ENCODE data around the gene ABCD3. TPM values are rescaled to one million over a fixed set of nuclear protein-coding genes. Genes with fewer than 3 reads are reported as not detected.

Gene ABCD3
- total RNA-seq, 1 donor from 2014 or later, result 25.7 TPM

GRCh38 chr1:94540440-94541245 lies 122.5 kb downstream of the ABCD3 start:
- Mint-ChIP-seq H3K27me3 (ENCODE audit: insufficient read depth) (peaks cover 81% of the 10 kb centered on the region), H3K27ac (no peak overlapping the region), H3K36me3 (ENCODE audit: low read depth) (no peaks in the 10 kb centered on the region), H3K4me3 (peak overlapping the region; percentile 79), H3K4me1 (ENCODE audit: low read depth) (peaks cover 20% of the 10 kb centered on the region), H3K9me3 (no peaks in the 10 kb centered on the region)
- DNase-seq (ENCODE audit: low spot score), result no peak
- intact Hi-C loops (cut with micrococcal nuclease), result loop anchor here (10.0 kb wide), 3 partner anchors 306 to 694 kb away; partner anchors contain the start of genes ALG14, ARHGAP29 and RWDD3

- intact Hi-C loops (cut with micrococcal nuclease), result loop anchor here (1.0 to 10.0 kb wide), 5 partner anchors 61 to 693 kb away; partner anchors contain the start of genes ABCD3, ALG14, ARHGAP29 and RWDD3
- H3K36me3 Mint-ChIP-seq (ENCODE audit: low read depth), result no peaks in the 10 kb centered on the region
These were observed 123.3 kb downstream of the ABCD3 start, which contains the start of gene F3 for GRCh38 chr1:94541246-94542087. Gene F3 (minus strand): TSS chr1:94541759. CDS start chr1:94541636, 123 bp downstream.

GRCh38 chr1:94542088-94542870 lies 124.1 kb downstream of the ABCD3 start:
- H3K27me3 Mint-ChIP-seq (ENCODE audit: insufficient read depth), result peaks cover 78% of the 10 kb centered on the region
- DNase-seq (ENCODE audit: low spot score), result no peak
- H3K27ac Mint-ChIP-seq, result peak overlapping the region; percentile 33
- no peaks in the 10 kb centered on the region for H3K9me3 Mint-ChIP-seq
- no peaks in the 10 kb centered on the region for H3K36me3 Mint-ChIP-seq (ENCODE audit: low read depth)
- intact Hi-C loops (cut with micrococcal nuclease), result loop anchor here (1.0 to 10.0 kb wide), 5 partner anchors 61 to 693 kb away; partner anchors contain the start of genes ABCD3, ALG14, ARHGAP29 and RWDD3
- H3K4me3 Mint-ChIP-seq, result peak overlapping the region; percentile 86
- peaks cover 20% of the 10 kb centered on the region for H3K4me1 Mint-ChIP-seq (ENCODE audit: low read depth)

More at GRCh38 chr1:94541246-94542087, 123.3 kb downstream of the ABCD3 start, which contains the start of gene F3:
- Mint-ChIP-seq H3K27ac (peak within 1 kb of the TSS; percentile 33), H3K9me3 (no peaks in the 10 kb centered on the region), H3K4me1 (ENCODE audit: low read depth) (peaks cover 20% of the 10 kb centered on the region), H3K27me3 (ENCODE audit: insufficient read depth) (peaks cover 79% of the 10 kb centered on the region), H3K4me3 (peak within 1 kb of the TSS; percentile 86)
- DNase-seq (ENCODE audit: low spot score), result peak; percentile 68

- Mint-ChIP-seq H3K9me3 (no peaks in the 10 kb centered on the region), H3K36me3 (ENCODE audit: low read depth) (no peaks in the 10 kb centered on the region), H3K27ac (no peak overlapping the region), H3K27me3 (ENCODE audit: insufficient read depth) (peaks cover 75% of the 10 kb centered on the region), H3K4me1 (ENCODE audit: low read depth) (peaks cover 20% of the 10 kb centered on the region), H3K4me3 (peak overlapping the region; percentile 40)
- intact Hi-C loops (cut with micrococcal nuclease), result loop anchor here (2.0 to 10.0 kb wide), 4 partner anchors 60 to 692 kb away; partner anchors contain the start of genes ALG14, ARHGAP29 and RWDD3
- DNase-seq (ENCODE audit: low spot score), result no peak
These were observed 124.8 kb downstream of the ABCD3 start for GRCh38 chr1:94543001-94543400.

DNA sequence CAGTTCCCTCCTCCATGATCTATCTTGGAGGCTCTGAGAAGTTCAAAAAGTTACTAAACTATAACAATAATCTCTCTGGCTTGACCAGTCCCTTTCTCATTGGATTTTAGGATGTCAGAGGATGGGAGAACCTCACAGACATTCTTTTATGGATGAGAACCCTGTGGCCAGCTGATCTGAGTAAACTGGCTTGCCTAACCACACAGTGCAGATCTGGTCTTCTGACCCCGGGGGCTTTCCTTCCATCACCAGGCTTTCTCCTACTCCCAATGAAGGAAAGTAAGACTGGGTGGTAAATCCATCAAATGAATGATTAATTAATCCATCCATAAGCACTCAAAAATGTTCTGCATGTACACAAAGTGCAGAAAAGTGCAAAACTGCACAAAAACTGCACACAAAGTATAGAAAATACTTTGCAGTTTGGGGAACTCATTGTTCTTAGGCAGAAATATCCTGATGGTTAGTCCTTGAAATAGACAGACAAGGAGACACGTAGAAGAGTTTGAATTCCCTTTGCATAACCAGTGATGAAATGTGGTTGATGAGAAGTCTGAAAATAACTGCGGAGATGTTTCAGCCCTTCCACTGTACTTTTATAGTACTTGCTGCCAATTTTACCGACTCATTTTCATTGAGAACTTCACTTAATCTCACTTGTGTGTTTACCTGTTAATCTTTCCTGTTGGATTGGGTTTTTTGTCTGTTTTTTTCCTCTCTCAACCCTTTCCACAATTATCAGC lies 125.9 kb downstream of the ABCD3 start:
- Mint-ChIP-seq H3K4me1 (ENCODE audit: low read depth) (peaks cover 20% of the 10 kb centered on the region), H3K27me3 (ENCODE audit: insufficient read depth) (peaks cover 68% of the 10 kb centered on the region), H3K4me3 (no peak overlapping the region), H3K27ac (no peak overlapping the region), H3K9me3 (no peaks in the 10 kb centered on the region), H3K36me3 (ENCODE audit: low read depth) (no peaks in the 10 kb centered on the region)
- no peak for DNase-seq (ENCODE audit: low spot score)
- intact Hi-C loops (cut with micrococcal nuclease), result loop anchor here (2.0 to 10.0 kb wide), 4 partner anchors 59 to 691 kb away; partner anchors contain the start of genes ALG14, ARHGAP29 and RWDD3

GRCh38 chr1:94544706-94545490 lies 126.7 kb downstream of the ABCD3 start:
- Mint-ChIP-seq H3K4me1 (ENCODE audit: low read depth) (peaks cover 20% of the 10 kb centered on the region), H3K27ac (no peak overlapping the region), H3K9me3 (no peaks in the 10 kb centered on the region), H3K27me3 (ENCODE audit: insufficient read depth) (peaks cover 61% of the 10 kb centered on the region), H3K36me3 (ENCODE audit: low read depth) (no peaks in the 10 kb centered on the region), H3K4me3 (no peak overlapping the region)
- DNase-seq (ENCODE audit: low spot score), result no peak
- intact Hi-C loops (cut with micrococcal nuclease), result loop anchor here (10.0 kb wide), 3 partner anchors 310 to 690 kb away; partner anchors contain the start of genes ALG14, ARHGAP29 and RWDD3

GRCh38 chr1:94549706-94550105 lies 131.5 kb downstream of the ABCD3 start:
- Mint-ChIP-seq H3K27ac (no peak overlapping the region), H3K4me1 (ENCODE audit: low read depth) (no peaks in the 10 kb centered on the region), H3K36me3 (ENCODE audit: low read depth) (no peaks in the 10 kb centered on the region), H3K4me3 (no peak overlapping the region), H3K9me3 (no peaks in the 10 kb centered on the region), H3K27me3 (ENCODE audit: insufficient read depth) (peaks cover 21% of the 10 kb centered on the region)
- DNase-seq (ENCODE audit: low spot score), result no peak
- intact Hi-C loops (cut with micrococcal nuclease), result loop anchor here (10.0 kb wide), 3 partner anchors 315 to 685 kb away; partner anchors contain the start of genes ALG14, ARHGAP29 and RWDD3

DNA sequence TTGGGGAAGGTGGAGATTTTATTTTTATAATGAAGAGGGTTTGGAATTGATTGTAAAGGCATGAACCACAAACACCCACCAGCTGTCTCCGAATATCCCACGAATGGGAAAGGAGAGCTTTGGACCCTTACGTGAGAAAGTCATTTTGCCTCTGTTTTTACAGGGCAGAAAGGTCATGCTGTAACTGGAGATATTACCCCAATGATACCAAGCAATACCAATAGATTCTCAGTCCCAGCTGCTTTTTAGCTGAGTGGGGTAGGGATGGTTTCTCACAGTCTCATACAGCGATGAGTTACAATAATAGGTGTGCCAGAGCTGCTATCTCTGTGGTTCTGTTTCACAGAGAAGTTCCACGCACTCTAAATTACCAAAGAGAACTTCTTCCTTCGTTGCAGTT lies 132.2 kb downstream of the ABCD3 start:
- H3K27me3 Mint-ChIP-seq (ENCODE audit: insufficient read depth), result peaks cover 15% of the 10 kb centered on the region
- intact Hi-C loops (cut with micrococcal nuclease), result no loop called here
- DNase-seq (ENCODE audit: low spot score), result no peak
- no peaks in the 10 kb centered on the region for H3K9me3 Mint-ChIP-seq
- H3K4me3 Mint-ChIP-seq, result no peak overlapping the region
- no peaks in the 10 kb centered on the region for H3K4me1 Mint-ChIP-seq (ENCODE audit: low read depth)
- H3K27ac Mint-ChIP-seq, result no peak overlapping the region
- H3K36me3 Mint-ChIP-seq (ENCODE audit: low read depth), result no peaks in the 10 kb centered on the region

GRCh38 chr1:94550800-94551241 lies 132.6 kb downstream of the ABCD3 start:
- Mint-ChIP-seq H3K27ac (no peak overlapping the region), H3K4me3 (no peak overlapping the region), H3K27me3 (ENCODE audit: insufficient read depth) (peaks cover 18% of the 10 kb centered on the region), H3K9me3 (no peaks in the 10 kb centered on the region), H3K4me1 (ENCODE audit: low read depth) (no peaks in the 10 kb centered on the region), H3K36me3 (ENCODE audit: low read depth) (no peaks in the 10 kb centered on the region)
- intact Hi-C loops (cut with micrococcal nuclease), result no loop called here
- DNase-seq (ENCODE audit: low spot score), result no peak

DNA sequence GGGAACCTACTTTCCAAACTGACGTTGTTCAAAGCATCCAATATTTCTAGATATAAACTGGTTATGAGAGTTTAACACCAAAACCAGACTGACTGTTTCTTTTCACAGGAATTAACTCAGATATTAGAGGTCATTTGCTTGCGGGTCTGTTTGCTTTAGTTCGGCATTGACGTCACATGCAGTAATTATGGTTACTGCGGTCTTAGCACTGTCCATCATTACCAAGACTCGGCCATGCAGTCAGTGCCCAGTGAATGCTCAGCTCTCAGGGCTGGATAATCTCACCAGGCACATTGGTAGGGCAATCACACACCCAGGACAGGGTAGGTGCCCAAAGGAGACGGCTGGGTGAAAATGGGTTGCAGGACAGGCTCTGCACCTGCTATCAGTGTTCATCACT lies 133.3 kb downstream of the ABCD3 start:
- intact Hi-C loops (cut with micrococcal nuclease), result no loop called here
- no peaks in the 10 kb centered on the region for H3K36me3 Mint-ChIP-seq (ENCODE audit: low read depth)

GRCh38 chr1:94552071-94552586 lies 133.9 kb downstream of the ABCD3 start:
- no peak for DNase-seq (ENCODE audit: low spot score)
- no peak overlapping the region for H3K27ac Mint-ChIP-seq
- H3K36me3 Mint-ChIP-seq (ENCODE audit: low read depth), result no peaks in the 10 kb centered on the region
- H3K27me3 Mint-ChIP-seq (ENCODE audit: insufficient read depth), result peaks cover 9% of the 10 kb centered on the region
- no peaks in the 10 kb centered on the region for H3K9me3 Mint-ChIP-seq
- intact Hi-C loops (cut with micrococcal nuclease), result no loop called here
- H3K4me3 Mint-ChIP-seq, result no peak overlapping the region
- H3K4me1 Mint-ChIP-seq (ENCODE audit: low read depth), result no peaks in the 10 kb centered on the region

More for the DNA sequence above, 133.3 kb downstream of the ABCD3 start:
- DNase-seq (ENCODE audit: low spot score), result no peak
- peaks cover 14% of the 10 kb centered on the region for H3K27me3 Mint-ChIP-seq (ENCODE audit: insufficient read depth)
- no peaks in the 10 kb centered on the region for H3K9me3 Mint-ChIP-seq
- H3K4me3 Mint-ChIP-seq, result no peak overlapping the region
- H3K27ac Mint-ChIP-seq, result no peak overlapping the region
- H3K4me1 Mint-ChIP-seq (ENCODE audit: low read depth), result no peaks in the 10 kb centered on the region
